Measurements from ENCODE around the gene ZNF467. TPM values are rescaled to one million over a fixed set of nuclear protein-coding genes. Genes with fewer than 3 reads are reported as not detected.

ZNF467 gene
- total and polyA plus RNA-seq, 2 donors (not counting 3 experiments of a cell fraction or from before 2014, with no cell fraction given), result 4.2 to 8.9 TPM

- H3K4me3 ChIP-seq (replicated peaks in 1 of 3; ENCODE audit: insufficient read depth in 1 of 3, low read depth in 1 of 3, low read length in 3 of 3), result no peak overlapping the region
- H3K27ac ChIP-seq (ENCODE audit: insufficient read depth, low read depth, low read length), result no peak overlapping the region
- no peak overlapping the region for H3K4me2 ChIP-seq (ENCODE audit: insufficient read depth, low read length)
- no peaks in the 10 kb centered on the region for H3K9me1 ChIP-seq (replicated peaks; ENCODE audit: control insufficient read depth, extremely low read depth, insufficient read depth, low read length)
- TF ChIP-seq CTCF (IDR thresholded peaks at IDR 0.05; ENCODE audit: extremely low read depth in 1 of 2, insufficient read depth in 1 of 2, low read depth in 1 of 2, low read length in 2 of 2) (no peak), MYC (IDR thresholded peaks at IDR 0.05; ENCODE audit: low read depth, low read length) (no peak), EZH2 (IDR thresholded peaks at IDR 0.05; ENCODE audit: borderline replicate concordance, low read depth, low read length, severe bottlenecking) (no peak), POLR2AphosphoS5 (IDR thresholded peaks at IDR 0.05; ENCODE audit: insufficient read depth, low read depth, low read length) (no peak), FOS (IDR thresholded peaks at IDR 0.05; ENCODE audit: borderline replicate concordance, insufficient read depth, low read length) (no peak), POLR2A (IDR thresholded peaks at IDR 0.05; ENCODE audit: low read depth, low read length) (no peak), JUN (IDR thresholded peaks at IDR 0.05; ENCODE audit: borderline replicate concordance, insufficient read depth, insufficient read length, low read depth) (no peak), MAX (IDR thresholded peaks at IDR 0.05; ENCODE audit: insufficient read depth, insufficient read length) (no peak), GATA2 (IDR thresholded peaks at IDR 0.05; ENCODE audit: insufficient read depth, insufficient read length, low read depth, low read length) (no peak)
- POLR2A ChIA-PET, result no interaction called here
- no TSS peak for BruUV-seq (replicated peaks)
- H3K79me2 ChIP-seq (ENCODE audit: control insufficient read depth, insufficient read depth, low read length), result no peaks in the 10 kb centered on the region
- no peaks in the 10 kb centered on the region for H3K36me3 ChIP-seq (ENCODE audit: control insufficient read depth in 2 of 2, extremely low read depth in 1 of 2, insufficient read depth in 2 of 2, low read length in 2 of 2)
- no peaks in the 10 kb centered on the region for H4K20me1 ChIP-seq (replicated peaks; ENCODE audit: control insufficient read depth, extremely low read depth, insufficient read depth, low read length)
- dilution Hi-C loops (cut with MboI; ENCODE audit: extremely low pct_ligation_motif_present, low sequenced_read_pairs) (no loop called here), intact Hi-C loops (cut with micrococcal nuclease) (no loop called here)
- H3K9me3 ChIP-seq (replicated peaks; ENCODE audit: control insufficient read depth, insufficient read depth, low read length), result no peaks in the 10 kb centered on the region
- FAIRE-seq (no peak), DNase-seq (ENCODE audit: low read depth, low spot score) (no peak)
- CTCF ChIA-PET, result interaction anchor here (0.6 to 2.9 kb wide), 10 partner anchors 8 to 85 kb away, joined by 3 to 21 read pairs (median 4); no protein-coding TSS in a partner anchor
- no peak overlapping the region for H3K9ac ChIP-seq (replicated peaks; ENCODE audit: extremely low read depth, insufficient read depth, low read length)
- H3K4me1 ChIP-seq (ENCODE audit: control insufficient read depth, extremely low read depth, insufficient read depth, low read length), result no peaks in the 10 kb centered on the region
- no peak overlapping the region for H2AFZ ChIP-seq (ENCODE audit: low read depth, low read length)
- peaks cover 0 to 7% of the 10 kb centered on the region in 2 experiments for H3K27me3 ChIP-seq (ENCODE audit: control insufficient read depth in 2 of 2, insufficient read depth in 2 of 2, low read length in 2 of 2)
Observed at GRCh38 chr7:149748076-149748874, 25.1 kb downstream of the ZNF467 start.

Measured in endothelial cell of umbilical vein (primary cell).